GM18498 (cell line): ENCODE results near the gene CFAP299.
A peak's percentile ranks its signal among the peaks of the same experiment; 100 is the strongest.

Experiments
- ATAC-seq: cut with Tn5 transposase; IDR thresholded peaks from one replicate; pipeline ENCODE4 v1.9.1; 2021; ENCODE audit warnings: mild to moderate bottlenecking, moderate library complexity; ENCODE audit not compliant: unreplicated experiment

The CFAP299 gene

DNA sequence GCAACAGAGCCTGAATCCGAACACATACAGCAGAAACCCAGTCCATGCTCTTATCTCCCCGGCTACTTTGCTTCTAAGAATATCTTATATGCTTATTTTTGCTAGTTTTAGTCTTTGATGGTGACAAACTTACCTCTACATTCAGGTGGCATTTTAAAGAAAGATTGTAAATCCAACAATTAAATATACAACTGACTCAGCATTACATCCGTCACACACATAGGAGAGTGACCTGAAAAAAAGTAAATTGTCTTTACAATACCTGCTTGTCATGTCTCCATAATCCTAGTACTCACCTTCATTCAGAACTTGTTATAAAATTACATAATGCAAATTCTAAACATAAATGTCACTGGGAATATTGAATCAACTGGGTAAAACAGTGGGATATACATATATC lies 664.4 kb downstream of the CFAP299 start:
- ATAC-seq: no peak

DNA sequence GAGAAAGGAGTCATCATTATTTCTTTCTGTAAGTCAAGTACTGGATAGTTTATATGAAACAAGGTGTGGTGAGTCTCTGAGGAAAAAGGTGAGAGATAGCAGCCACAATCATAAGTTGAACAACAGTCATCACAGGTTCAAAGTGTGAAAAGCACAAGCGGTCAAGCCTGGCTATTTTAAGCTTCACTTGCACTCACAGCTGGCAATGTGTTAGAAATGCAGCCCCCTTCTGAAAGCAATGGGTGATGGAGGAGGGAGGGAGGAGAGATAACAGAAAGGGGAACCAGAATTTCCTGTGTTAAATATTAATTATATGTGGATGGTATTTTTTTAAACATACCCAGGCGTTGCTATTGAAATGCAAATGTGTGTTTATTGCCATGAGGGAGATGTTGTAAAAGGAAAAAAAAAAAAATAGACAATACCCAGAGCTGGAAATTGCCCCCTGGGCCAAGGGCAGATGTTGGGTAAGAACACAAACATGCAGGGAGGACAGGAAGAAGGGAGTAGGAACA lies 668.1 kb downstream of the CFAP299 start:
- ATAC-seq: peak; percentile 100

DNA sequence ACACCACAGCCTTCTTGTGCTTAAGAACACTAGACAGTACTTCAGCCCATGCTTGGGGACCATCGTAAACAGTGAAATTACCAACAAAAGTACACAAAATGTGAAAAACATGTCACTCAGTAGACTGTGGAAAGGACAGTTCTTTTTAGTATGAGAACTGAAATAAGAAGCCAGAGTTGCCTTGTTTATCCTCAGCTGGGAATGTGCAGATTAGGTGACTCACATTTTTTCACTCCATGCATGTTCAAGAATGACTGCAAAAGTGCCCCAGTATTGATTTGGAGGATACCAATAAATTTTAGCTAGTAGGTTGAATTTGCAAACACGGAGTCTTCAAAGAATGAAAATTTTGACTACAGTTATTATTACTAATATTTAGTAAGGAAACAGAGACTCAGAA lies 671.9 kb downstream of the CFAP299 start:
- no peak for ATAC-seq
